K562 (cell line): ENCODE measurements around the gene LRRC47.

ENCODE experiments used
- BRCA1 ChIP-seq, 2 experiments: fragments of 450-650 bp in 1 of 2; sonication (generic) in 1 of 2; formaldehyde crosslinking in 1 of 2; IDR thresholded peaks; 2 replicates each; pipeline versions ENCODE4 v1.5.0 to v1.6.1; 2017 to 2020; ENCODE audit warnings: mild to moderate bottlenecking in 1 of 2, missing genetic modification reagents in 1 of 2
- CTCF ChIP-seq, 3 experiments: IDR thresholded peaks in 2 of 3; conservative IDR thresholded peaks in 1 of 3; 2 replicates each; pipeline ENCODE4 v1.5.1; 2011 to 2012; ENCODE audit warnings: low read length in 3 of 3, mild to moderate bottlenecking in 3 of 3, control low read depth in 2 of 3, improper control_type of control experiment in 1 of 3, inconsistent platforms in 1 of 3, low read depth in 1 of 3, mixed read lengths in 1 of 3, moderate library complexity in 1 of 3; ENCODE audit not compliant: insufficient read depth in 2 of 3
- DLX4 ChIP-seq: fragments of 250-450 bp; sonication (Bioruptor Pico); IDR thresholded peaks from 2 replicates; pipeline ENCODE4 v1.6.1; 2021; ENCODE audit warnings: mild to moderate bottlenecking
- FOXP1 ChIP-seq: sonication (generic); formaldehyde crosslinking; IDR thresholded peaks from 2 replicates; pipeline ENCODE4 v1.8.0; 2022; ENCODE audit warnings: mild to moderate bottlenecking, missing genetic modification reagents
- HCFC1 ChIP-seq: IDR thresholded peaks from 2 replicates; pipeline ENCODE4 v1.6.1; 2012; ENCODE audit warnings: low read depth, low read length, improper control_type of control experiment
- HDAC6 ChIP-seq: IDR thresholded peaks from 2 replicates; pipeline ENCODE4 v1.6.1; 2012; ENCODE audit warnings: low read depth, mild to moderate bottlenecking, control low read depth, inconsistent platforms, low read length, moderate library complexity
- NFIC ChIP-seq: fragments of 450-650 bp; IDR thresholded peaks from 2 replicates; pipeline ENCODE4 v1.6.1; 2017; ENCODE audit warnings: mild to moderate bottlenecking, inconsistent platforms
- POLR2A ChIP-seq: fragments of 450-650 bp; conservative IDR thresholded peaks from 2 replicates; pipeline ENCODE4 v1.6.1; 2016
- SMC3 ChIP-seq: conservative IDR thresholded peaks from 2 replicates; pipeline ENCODE4 v1.6.1; 2011; ENCODE audit warnings: low read depth, low read length, improper control_type of control experiment; ENCODE audit not compliant: insufficient read depth
- TARDBP ChIP-seq: fragments of 450-650 bp; IDR thresholded peaks from 2 replicates; pipeline ENCODE4 v1.6.1; 2016
- ZBTB11 ChIP-seq, 3 experiments: fragments of 200-800 bp in 1 of 3; fragments of 250-450 bp in 1 of 3; fragments of 450-650 bp in 1 of 3; sonication (Bioruptor Pico) in 1 of 3; sonication (Bioruptor generic) in 1 of 3; formaldehyde crosslinking in 1 of 3; IDR thresholded peaks; 2 replicates each; pipeline versions ENCODE4 v1.6.1 to v1.8.0; 2016 to 2022; ENCODE audit warnings: mild to moderate bottlenecking in 2 of 3, missing genetic modification characterization in 2 of 3, missing compliant biosample characterization in 1 of 3, moderate library complexity in 1 of 3
- ZBTB17 ChIP-seq: fragments of 450-650 bp; formaldehyde crosslinking; IDR thresholded peaks from 2 replicates; pipeline ENCODE4 v1.4.0; 2020; ENCODE audit warnings: mild to moderate bottlenecking
- ZNF224 ChIP-seq: sonication (generic); formaldehyde crosslinking; IDR thresholded peaks from 2 replicates; pipeline ENCODE4 v1.8.0; 2022; ENCODE audit warnings: mild to moderate bottlenecking, missing genetic modification reagents
- ZNF707 ChIP-seq: fragments of 250-450 bp; sonication (Bioruptor Pico); conservative IDR thresholded peaks from 2 replicates; pipeline ENCODE4 v1.8.0; 2022; ENCODE audit warnings: inconsistent platforms, mild to moderate bottlenecking, moderate library complexity

GRCh38 chr1:3837200-3837599 lies 40.9 kb upstream of the LRRC47 start:
- no peak for TF ChIP-seq POLR2A
- TF ChIP-seq SMC3 = no peak
- no peak for TF ChIP-seq DLX4
- no peak for TF ChIP-seq FOXP1 (CRISPR knock-in tag)
- TF ChIP-seq CTCF (IDR thresholded peaks at IDR 0.05 in 2 of 3, conservative IDR thresholded peaks at IDR 0.05 in 1 of 3; ENCODE audit: insufficient read depth in 2 of 3, low read depth in 1 of 3, low read length in 3 of 3) = no peak
- no peak for TF ChIP-seq HDAC6
- TF ChIP-seq ZBTB11 (CRISPR knock-in tag; IDR thresholded peaks at IDR 0.05) = no peak
- TF ChIP-seq ZNF224 (CRISPR knock-in tag) = no peak
- TF ChIP-seq ZBTB17 = no peak
- no peak for TF ChIP-seq TARDBP
- no peak for TF ChIP-seq BRCA1 (IDR thresholded peaks at IDR 0.05)
- no peak for TF ChIP-seq BRCA1 (CRISPR knock-in tag; IDR thresholded peaks at IDR 0.05)
- no peak for TF ChIP-seq NFIC
- no peak for TF ChIP-seq HCFC1
- no peak for TF ChIP-seq ZNF707
